NCI-H2107 (cell line): ENCODE measurements around the gene ADSS1.

Experiments
- DNase-seq: peaks from one replicate; lab custom pipeline; 2025; lab: John Stamatoyannopoulos, UW

ADSS1 gene

DNA sequence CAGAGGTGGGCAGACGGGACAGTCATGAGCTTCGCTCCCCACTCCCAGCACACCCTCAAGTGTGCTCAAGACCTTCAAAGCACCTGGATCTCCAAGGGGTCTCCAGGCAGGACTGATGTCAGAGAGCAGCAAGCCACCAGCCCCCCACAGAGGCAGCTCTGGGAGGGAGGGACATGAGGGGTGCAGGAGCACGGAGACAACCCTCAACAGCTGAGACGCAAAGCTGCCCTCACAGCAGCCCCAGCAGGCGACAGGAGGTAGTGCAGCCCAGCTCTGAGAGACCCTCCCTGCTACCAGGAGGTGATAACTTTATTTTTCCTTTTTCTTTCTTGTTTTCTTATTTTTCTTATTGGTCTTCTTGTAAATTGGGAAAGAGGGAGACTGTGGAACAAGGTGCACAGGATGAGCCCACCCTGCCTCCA lies 46.8 kb downstream of the ADSS1 start:
- no peak for DNase-seq

DNA sequence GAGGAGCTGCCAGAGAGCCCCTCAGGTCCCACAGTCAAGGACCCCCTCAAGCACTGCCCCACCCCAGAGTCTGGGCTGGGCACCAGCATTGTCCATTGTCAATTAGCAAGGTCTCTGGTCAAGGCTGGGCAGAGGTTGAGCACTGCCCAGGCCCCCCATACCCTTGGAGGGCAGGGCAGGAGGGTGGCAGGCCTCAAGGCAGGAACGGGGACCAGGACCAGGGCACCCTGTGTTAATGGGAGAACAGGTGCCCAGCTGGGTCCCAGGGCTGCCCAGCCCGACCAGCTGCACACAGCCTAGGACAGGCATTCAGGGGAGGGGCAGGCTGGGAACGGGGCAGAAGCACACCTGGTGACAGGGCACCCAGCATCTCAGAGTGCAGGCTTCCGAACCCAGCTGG lies 47.3 kb downstream of the ADSS1 start:
- no peak for DNase-seq

DNA sequence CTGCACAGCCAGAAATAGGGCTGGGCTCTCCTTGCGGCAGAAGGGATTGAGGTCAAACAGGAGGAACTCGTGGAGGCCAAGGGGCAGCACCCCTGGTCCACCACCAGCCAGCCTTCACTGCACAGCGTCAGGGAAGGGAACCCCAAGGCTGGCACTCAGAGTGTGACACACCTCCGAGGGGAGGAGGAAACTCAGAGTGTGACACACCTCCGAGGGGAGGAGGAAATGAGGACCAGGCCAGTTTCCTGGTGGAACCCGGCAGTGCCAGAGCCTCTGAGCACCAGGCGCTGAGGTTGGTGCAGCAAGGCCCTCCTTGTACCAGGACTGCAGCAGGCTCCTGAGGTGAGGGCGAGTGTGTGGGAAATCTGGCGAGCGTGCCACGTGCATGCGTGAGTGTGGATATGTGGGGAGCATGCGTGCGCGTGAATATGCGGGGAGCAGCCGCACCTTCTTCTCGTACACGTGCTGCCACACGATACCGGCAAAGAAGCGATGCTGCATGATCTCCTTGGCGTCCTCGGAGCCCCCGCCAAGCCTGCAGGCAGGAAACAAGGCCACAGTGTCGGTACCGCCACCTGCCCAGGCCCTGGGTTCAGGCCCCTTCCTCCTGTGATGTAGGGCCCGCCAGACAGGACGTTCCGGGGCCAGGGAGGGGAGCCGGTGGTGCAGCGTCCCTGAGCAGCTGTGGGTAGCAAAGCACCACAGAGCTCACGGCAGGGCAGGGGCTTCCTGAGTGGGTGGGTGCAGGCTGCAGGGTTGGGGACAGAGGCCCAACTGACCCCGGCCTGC lies 48.1 kb downstream of the ADSS1 start:
- DNase-seq: no peak

DNA sequence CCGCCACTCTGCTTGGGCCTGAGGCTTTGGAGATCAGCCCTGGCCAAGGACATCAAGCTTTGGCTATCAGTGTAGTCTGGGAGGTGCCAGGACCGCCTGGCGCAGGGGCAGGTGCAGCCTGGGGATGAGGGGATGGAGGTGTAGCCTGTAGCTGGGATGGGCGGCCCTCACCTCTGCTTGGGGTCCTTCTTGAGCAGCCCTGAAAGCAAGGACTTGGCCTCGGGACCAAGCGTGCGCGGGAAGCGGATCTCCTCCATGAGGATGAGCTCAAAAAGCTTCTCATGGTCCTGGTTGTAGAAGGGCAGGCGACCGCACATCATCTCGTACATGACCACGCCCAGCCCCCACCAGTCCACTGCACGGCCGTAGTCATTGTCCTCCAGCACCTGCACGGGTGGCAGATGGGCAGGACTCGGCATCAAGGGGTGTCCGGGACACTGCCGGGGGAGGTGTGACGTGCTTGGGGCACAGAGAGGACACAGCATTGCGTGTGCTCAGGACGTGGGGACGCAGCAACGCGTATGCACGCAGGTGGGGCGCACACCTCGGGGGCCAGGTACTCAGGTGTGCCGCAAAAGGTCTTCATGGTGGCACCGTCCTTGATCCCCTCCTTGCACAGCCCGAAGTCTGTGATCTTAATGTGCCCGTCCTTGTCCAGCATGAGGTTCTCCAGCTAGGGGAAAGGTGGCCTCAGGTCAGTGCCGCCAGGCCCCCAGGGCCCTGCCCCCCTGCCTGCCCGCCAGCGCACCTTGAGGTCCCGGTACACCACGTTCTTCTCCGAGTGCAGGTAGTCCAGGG lies 48.9 kb downstream of the ADSS1 start:
- no peak for DNase-seq

DNA sequence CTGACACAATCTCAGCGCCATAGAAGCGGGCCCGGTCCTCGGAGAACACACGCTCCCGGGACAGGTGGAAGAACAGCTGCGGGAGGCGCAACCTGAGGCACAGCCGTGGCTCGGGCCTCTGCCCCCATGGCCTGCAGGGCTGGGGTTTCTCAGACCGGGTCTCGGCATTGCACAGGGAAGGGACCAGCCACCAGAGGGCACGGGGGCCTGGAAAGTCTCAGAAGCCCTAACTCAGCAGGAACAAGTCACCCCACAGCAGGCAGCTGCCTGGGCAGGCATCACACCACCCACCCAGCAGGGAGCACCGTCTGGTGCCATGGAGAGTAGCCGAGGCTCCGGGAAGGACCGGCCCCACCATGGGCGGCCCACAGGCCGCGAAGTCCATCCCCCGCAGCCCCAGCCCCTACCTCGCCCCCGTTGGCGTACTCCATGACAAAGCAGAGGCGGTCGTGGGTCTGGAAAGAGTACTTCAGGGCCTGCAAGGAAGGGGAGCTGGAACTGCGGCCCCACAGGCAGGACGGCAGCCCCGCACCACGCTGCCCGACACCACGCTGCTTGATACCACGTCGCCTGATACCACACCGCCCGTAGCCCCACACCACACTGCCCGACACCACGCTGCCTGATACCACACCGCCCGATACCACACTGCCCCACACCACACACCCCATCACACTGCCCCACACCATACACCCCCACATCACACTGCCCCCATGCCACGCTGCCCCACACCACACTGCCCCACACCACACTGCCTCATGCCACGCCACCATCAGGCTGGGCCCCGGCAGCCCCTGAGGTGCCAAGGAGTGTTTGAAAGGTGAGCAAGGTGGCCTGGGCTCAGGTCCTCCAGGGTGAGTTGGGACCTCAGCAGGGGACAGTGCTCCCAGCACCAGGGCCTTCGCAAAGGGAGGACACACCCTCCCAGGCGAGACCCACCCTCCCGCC lies 49.8 kb downstream of the ADSS1 start:
- DNase-seq: no peak

DNA sequence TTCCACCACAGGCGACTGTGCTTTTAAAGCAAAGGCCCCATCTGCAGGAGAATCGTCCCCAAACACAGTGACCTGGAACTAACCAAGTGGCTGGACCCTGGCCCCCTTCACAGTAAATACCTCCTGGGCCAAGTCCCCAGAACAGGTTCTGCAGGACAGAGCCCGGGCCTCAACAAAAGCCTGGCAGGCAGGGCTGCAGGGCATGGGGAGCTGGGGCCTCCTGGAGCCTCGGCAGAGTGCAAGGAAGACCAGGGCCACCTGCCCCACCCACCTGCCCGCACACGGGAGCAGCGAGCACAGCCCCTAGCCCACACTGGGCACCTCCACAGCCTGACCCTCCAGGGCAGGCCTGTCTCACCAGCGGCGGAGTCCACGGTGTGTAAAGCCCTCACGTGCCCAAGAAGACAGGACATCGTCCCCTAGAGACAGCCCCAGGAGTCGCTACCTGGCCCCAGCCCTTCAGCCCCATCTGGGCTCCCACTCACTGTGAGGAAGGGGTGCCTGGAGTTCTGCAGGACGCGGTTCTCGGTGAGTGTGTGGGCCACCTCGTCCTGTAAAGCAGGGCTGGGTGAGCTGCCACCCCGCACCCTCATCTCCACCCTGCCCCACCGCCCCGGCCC lies 50.5 kb downstream of the ADSS1 start:
- DNase-seq: no peak

DNA sequence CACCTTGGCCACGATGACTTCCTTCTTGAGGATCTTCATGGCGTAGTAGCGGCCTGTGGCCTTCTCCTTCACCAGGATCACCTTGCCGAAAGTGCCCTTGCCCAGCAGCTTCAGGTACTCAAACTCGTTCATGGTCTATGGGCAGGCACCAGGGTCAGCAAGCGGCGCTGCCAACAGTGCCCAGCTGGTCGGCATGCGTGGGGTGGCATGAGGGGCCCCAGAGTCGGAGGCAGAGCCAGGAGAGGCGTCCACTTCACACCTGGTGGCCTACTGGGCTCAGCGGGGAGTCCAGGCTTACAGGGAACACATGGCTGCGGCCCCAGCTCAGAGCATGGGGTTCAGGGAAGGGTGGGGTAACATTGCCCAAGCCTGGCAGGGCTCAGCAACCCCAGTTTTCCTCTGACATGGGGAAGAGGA lies 51.1 kb downstream of the ADSS1 start:
- no peak for DNase-seq

DNA sequence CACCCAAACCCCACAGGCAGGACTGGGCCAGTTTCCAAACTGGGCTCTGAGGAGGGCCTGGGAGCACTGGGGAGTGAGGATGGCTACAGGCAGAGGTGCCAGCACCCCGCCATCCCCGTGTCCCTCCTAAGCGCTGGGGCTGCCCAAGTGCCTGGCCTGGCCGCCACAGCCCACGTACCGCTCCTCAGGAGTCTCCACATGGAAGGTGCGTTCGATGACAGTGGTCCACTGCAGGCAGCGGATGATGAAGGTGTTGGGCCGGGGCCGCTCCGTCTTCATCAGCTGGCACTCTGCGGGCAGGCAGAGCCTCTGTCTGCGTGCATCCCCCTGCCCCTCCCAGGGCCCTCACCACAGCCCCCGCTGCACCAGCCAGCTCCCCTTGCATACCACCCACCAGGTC lies 52.5 kb downstream of the ADSS1 start:
- DNase-seq: no peak

DNA sequence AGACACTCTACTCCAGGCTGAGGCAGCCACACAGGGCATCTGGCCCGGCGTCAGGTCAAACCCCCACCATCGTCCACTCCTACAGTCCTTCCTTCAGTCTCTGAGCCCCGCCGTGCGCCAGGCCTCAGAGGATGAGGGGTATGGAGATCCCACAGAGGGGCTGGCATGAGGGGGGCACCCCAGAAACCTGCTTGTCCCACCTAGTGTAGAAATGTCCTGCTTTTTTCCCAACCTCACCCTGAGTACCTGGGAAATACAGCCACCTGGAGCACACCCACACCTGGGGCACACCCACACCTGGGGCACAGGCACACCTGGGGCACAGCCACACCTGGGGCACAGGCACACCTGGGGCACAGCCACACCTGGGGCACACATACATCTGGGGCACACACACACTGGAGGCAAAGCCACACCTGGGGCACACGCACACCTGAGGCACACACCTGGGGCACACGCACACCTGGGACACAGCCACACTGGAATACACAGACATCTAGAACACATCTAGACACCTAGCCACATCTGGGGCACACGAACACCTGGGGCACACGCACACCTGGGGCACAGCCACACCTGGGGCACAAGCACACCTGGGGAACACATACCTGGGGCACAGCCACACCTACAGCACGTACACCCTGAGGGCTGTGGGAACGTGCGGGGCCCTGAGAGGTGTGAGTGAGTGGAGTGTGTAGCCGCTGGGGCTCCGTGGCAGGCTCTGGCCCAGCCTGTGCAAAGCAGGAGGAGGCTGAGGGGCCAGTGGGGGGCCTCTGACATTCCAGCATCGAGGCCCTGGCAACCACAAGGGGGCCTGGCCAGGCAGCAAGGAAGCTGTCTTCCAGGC lies 53.2 kb downstream of the ADSS1 start:
- DNase-seq: no peak

DNA sequence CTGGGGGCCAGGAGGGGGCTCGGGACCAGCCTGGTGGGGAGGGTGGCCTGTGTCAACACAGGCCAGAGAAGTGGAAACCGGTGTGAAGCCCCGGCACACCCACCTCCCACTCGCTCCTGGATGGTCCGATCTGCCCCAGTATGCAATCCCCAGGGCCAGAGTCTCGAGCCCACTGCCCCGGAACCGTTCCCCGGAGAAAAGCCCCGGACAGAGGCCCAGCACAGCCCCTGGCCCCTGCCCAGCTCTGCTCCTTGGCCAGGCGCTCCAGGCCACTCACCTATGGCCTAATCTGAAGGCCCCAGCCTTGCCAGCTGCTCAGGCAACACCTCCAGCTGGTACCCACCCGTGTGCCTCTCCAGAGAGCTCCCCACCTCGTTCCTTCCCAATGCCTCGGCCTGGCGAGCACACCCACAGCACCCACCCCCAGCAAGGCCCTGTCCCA lies 53.8 kb downstream of the ADSS1 start:
- no peak for DNase-seq

DNA sequence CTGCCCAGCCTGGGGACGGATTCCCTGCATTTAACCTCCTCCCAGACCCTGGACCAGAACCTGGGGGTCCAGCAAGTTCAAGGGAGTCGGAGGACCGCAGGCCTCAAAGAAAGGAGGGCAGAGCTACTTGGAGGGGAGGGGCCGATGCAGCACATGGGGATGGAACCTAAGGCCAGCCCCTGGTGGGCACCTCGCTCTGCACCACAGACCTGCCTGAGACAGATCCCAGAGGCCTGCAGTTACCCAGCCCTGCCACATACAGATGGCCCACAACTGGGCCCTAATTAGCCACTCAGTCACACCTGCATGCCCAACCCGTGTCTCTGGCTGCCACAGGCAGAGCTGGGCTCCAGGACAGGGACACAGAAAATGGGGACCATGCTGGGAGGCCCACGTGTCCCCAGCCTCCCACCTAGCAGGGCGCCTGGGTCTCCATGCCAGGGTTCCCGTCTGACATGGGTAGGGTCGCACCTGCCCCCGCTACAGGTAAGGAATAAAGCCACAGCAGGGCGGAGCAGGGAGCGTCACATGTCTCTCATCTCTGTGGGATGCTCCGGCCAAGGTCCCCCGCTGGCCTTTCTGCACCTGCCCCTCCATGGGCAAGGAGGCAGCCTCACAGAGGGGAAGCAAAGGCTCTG lies 54.8 kb downstream of the ADSS1 start:
- no peak for DNase-seq

DNA sequence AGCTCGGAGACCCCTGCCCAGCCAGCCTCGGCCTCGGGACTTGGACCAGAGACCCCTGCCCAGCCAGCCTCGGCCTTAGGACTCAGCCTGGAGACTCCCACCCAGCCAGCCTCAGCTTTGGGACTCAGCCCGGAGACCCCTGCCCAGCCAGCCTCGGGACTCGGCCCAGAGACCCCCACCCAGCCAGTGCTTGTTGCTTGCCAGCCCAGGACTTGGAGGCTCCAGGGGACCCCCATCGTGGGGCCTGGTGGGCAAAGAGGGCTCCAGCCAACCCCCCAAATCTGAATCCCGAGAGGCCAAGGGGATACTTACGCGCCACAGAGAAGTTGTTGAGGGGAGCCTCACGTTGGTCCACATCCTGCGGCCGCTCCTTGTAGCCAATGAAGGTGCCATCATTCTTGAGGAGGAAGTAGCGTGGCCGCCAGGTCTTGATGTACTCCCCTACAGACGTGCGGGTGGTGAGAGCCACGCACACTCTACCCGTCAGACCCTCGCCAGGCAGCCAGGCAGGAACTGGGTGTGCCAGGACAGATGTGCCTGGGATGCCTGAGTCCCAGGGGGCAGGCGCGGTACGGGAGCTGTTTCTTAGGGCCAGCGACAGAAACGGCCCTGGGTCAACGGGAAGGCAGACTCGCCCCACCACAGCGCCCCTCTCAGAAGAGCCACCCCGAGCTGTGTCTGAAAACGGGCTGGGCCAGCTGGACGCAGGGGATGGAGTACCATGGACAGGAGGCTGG lies 55.9 kb downstream of the ADSS1 start:
- no peak for DNase-seq

DNA sequence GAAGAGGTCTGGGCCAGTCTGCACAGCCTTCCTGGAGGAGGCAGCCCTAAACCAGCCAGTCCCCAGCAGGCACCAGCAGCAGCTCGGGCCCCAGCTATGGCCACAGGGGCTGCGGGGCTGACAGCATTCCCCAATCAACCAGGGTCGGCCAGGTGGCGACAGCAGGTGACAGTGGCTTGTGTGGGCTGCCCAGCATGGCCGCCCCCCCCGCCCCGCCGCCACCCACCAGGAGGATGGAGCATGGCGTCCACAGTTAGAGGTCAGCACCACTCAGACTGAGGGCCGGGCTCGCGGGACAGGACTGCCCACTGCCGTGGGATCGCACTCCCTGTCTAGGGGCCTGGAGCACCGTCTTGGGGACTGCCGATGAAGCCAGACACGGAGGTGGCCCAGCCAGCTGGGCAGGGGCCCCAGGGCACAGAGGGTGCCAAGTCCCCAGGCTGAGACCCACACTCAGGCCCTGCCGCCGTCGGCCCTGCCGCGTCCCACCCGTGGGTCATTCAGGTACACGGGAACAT lies 56.5 kb downstream of the ADSS1 start:
- no peak for DNase-seq

DNA sequence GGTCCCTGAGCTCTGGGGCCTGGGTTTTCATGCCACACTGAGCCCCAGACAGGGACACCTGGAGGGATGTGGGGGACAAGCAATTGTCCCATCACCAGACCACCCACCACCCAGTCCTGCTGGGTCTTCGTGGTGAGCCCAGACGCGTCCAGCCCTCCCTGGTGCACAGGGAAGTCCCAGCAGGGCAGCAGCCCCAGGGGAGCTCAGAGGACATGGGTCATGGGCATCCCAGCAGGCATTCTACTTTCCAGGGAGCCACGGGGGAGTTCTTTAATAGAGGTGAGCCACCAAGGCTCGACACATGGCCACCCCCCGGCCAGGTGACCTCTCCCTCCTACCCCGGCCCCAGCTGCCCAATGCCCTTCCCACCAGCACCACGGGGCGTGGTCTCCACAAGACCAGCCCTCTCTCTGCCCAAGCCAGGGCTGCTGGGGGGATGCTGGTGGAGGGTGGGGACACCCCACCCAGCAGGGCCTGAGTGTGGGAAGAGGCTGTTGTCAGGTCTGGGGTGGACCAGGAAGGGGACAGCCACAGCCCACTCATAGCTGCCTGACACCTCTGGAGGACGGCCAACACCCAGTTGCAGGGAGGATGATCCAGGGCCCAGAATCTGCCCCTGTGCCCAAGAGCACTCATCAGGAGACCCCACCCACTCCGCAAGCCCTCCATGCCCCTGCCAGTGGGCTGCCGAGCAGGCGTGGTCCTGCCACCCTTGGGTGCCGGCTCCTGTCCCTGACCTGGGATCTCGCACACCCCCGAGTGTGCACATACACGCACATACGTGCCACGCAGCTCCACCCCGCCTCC lies 57.4 kb downstream of the ADSS1 start:
- no peak for DNase-seq

DNA sequence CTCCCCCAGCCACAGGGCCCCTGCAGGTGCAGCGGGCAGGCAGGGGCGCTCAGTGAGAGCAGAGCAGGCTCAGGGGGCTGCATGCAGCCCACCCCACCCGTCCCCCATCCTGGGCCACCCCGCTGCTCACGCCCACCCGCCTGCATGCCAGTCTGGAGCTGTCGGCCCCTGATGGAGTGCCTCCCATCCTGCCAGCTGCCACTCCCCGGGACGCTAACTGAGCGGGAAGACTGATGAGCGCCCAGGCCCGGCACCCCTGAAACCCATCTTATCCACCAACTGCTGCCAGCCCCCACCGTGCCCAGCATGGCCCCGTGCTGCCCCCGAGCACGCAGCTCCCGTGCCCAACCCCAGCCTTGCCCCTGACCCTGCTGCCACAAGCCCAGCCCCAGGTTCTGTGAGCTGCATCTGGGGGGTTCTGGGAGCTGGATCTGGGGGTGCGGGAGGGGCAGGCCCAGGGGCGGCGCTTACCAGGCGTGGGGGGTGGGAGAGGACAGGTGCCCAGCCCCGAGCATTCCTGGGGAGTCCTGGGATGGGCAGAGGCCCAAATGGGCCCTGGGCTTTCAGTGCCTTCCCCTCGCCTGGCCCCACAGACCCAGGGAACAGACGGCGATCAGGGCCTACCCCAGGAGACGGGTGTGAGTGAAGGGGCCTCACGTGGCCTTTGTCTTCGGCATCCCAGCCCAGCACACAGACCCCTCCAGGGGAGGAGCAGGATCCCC lies 58.2 kb downstream of the ADSS1 start:
- DNase-seq: no peak

DNA sequence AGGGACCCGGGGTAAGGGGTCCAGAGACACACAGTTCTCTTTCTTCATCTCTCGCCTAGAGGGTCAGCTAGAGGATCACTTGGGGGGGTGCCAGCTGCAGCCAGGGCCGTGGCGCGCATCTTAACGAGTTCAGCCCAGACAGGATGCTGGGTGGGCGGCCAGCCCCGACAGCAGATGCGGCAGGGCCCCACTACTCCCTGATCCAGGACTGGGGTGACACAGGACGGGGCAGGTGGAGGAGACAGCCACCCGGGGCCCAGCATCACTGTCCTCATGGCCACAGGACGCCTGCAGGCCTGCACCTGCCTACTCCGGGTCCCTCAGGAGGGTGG lies 58.7 kb downstream of the ADSS1 start:
- no peak for DNase-seq

DNA sequence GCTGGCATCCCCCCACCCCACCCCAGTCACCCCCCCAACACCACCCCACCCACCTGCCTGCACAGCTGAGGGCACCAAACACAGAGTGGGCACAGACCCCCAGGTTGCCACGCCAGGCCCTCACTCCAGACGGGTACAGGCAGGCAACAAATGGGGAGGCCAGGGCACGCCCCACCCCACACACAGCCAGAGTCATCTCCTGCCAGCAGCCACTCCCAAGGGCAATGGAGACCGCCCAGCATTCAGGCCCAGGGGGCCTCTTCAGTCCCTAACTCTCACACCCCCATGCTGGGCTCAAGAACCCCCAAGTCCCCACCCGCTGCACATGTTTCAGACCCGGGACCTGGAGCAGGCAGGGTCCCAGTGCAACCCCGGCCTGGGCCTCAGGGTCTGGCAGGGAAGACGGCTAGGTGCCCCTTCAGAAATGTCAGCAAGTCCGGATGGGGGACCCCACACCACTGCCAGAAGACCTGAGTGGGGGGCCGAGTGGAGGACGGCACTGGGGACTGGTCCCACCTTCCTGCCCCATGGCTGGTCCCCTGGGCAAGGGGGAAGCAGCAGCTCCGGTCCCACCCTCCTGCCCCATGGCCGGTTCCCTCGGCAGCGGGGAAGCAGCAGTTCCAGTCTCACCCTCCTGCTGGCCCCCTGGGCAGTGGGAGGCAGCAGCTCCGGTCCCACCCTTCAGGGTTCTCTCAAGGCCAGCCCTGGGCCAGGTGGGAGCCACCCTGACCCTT lies 59.6 kb downstream of the ADSS1 start:
- DNase-seq: no peak
